GM19035 (cell line): ENCODE measurements around the gene IMMT.

ENCODE experiments used
- ATAC-seq: cut with Tn5 transposase; IDR thresholded peaks from one replicate; pipeline ENCODE4 v1.9.1; 2021; ENCODE audit not compliant: unreplicated experiment

IMMT gene

DNA sequence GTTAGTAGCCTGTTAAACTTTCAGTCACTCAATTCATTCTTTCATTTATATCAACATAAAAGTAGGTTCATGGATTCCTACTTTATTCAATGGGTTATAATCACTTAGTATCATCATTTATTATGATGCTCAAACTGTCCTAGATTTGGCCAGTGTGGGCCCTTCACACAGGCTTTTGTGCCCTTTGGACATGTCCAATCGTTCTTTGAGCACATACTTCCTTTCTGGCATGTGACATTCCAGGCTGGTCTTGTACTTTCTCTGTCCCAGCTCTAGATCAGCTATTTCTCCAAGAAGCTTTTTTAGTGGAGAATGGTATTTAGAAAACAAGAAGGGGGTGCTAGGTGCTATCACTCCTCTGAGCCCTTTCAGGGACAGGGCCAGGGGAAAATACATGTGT lies 101.0 kb downstream of the IMMT start:
- ATAC-seq: no peak
